Loucy (cell line): ENCODE results near the gene NONO.
"Not testable (repeated sequence)": the region's sequence is repeated elsewhere in the genome, so short reads cannot be mapped to it uniquely, and the experiment has no call there.

Experiments
- H2AFZ ChIP-seq: fragments of 200-600 bp; sonication (generic); 2 replicates; pipeline ENCODE4 v1.6.0; 2016; ENCODE audit warnings: antibody characterized with exemption, mild to moderate bottlenecking, low read length, moderate library complexity
- H3F3A ChIP-seq: fragments of 200-600 bp; 2 replicates; pipeline ENCODE4 v1.6.0; 2016; ENCODE audit warnings: antibody characterized with exemption, low read depth, mild to moderate bottlenecking
- H3K27me3 ChIP-seq: fragments of 200-600 bp; sonication (generic); 2 replicates; pipeline ENCODE4 v1.6.1; 2014; ENCODE audit warnings: low read length, mild to moderate bottlenecking; ENCODE audit not compliant: insufficient read depth, poor library complexity, severe bottlenecking
- H3K36me3 ChIP-seq: fragments of 200-600 bp; sonication (generic); 2 replicates; pipeline ENCODE4 v1.6.1; 2016; ENCODE audit warnings: low read length; ENCODE audit not compliant: insufficient read depth
- H3K4me1 ChIP-seq: fragments of 200-600 bp; sonication (generic); 2 replicates; pipeline ENCODE4 v1.5.1; 2014; ENCODE audit warnings: low read length, mild to moderate bottlenecking; ENCODE audit not compliant: insufficient read depth, poor library complexity, severe bottlenecking
- H3K4me2 ChIP-seq: fragments of 200-600 bp; sonication (generic); 2 replicates; pipeline ENCODE4 v1.6.0; 2014; ENCODE audit warnings: antibody characterized with exemption, low read length, low read depth, mild to moderate bottlenecking; ENCODE audit not compliant: poor library complexity, severe bottlenecking
- H3K4me3 ChIP-seq: fragments of 200-600 bp; sonication (generic); 2 replicates; pipeline ENCODE4 v1.5.1; 2014; ENCODE audit warnings: low read length, mild to moderate bottlenecking, mixed read lengths; ENCODE audit not compliant: poor library complexity, severe bottlenecking
- H3K79me2 ChIP-seq: fragments of 200-600 bp; sonication (generic); 2 replicates; pipeline ENCODE4 v1.6.1; 2014; ENCODE audit warnings: low read length; ENCODE audit not compliant: insufficient read depth
- H3K9ac ChIP-seq: fragments of 200-600 bp; sonication (generic); 2 replicates; pipeline ENCODE4 v1.6.0; 2014; ENCODE audit warnings: mild to moderate bottlenecking, low read depth, low read length, moderate library complexity; ENCODE audit not compliant: poor library complexity, severe bottlenecking
- H3K9me2 ChIP-seq: fragments of 200-600 bp; sonication (generic); replicated peaks from 2 replicates; pipeline ENCODE4 v1.6.1; 2016; ENCODE audit warnings: low read depth, low read length, mixed read lengths
- H3K9me3 ChIP-seq: fragments of 200-600 bp; sonication (generic); 2 replicates; pipeline ENCODE4 v1.6.1; 2014; ENCODE audit warnings: mild to moderate bottlenecking, antibody characterized with exemption, low read length, low read depth; ENCODE audit not compliant: insufficient read depth
- H4K20me1 ChIP-seq: fragments of 200-600 bp; sonication (generic); 2 replicates; pipeline ENCODE4 v1.6.0; 2014; ENCODE audit warnings: antibody characterized with exemption, low read length, mild to moderate bottlenecking; ENCODE audit not compliant: insufficient read depth, poor library complexity, severe bottlenecking
- CTCF ChIP-seq: fragments of 200-600 bp; sonication (generic); conservative IDR thresholded peaks from 2 replicates; pipeline ENCODE4 v1.5.1; 2014; ENCODE audit warnings: mild to moderate bottlenecking, antibody characterized with exemption, low read length
- EZH2phosphoT487 ChIP-seq: fragments of 200-600 bp; IDR thresholded peaks from 2 replicates; pipeline ENCODE4 v1.6.1; 2018; ENCODE audit warnings: antibody characterized with exemption, mild to moderate bottlenecking, moderate library complexity, borderline replicate concordance

The NONO gene

GRCh38 chrX:71302461-71303213 lies 19.2 kb downstream of the NONO start:
- H4K20me1 ChIP-seq: peaks cover 20% of the 10 kb centered on the region
- TF ChIP-seq EZH2phosphoT487: no peak
- TF ChIP-seq CTCF: no peak
- no peaks in the 10 kb centered on the region for H3K27me3 ChIP-seq
- H3K4me3 ChIP-seq: no peak overlapping the region
- no peaks in the 10 kb centered on the region for H3K9me2 ChIP-seq
- no peaks in the 10 kb centered on the region for H3F3A ChIP-seq
- no peak overlapping the region for H2AFZ ChIP-seq
- H3K4me1 ChIP-seq: no peaks in the 10 kb centered on the region
- peaks cover 50% of the 10 kb centered on the region; the same call in 1 of the 2 replicates for H3K36me3 ChIP-seq
- no peaks in the 10 kb centered on the region for H3K79me2 ChIP-seq
- H3K9me3 ChIP-seq: no peaks in the 10 kb centered on the region
- no peak overlapping the region for H3K4me2 ChIP-seq
- H3K9ac ChIP-seq: no peak overlapping the region

GRCh38 chrX:71304561-71304960 lies 21.1 kb downstream of the NONO start:
- no peak overlapping the region for H2AFZ ChIP-seq
- no peaks in the 10 kb centered on the region for H3K79me2 ChIP-seq
- no peak overlapping the region for H3K4me2 ChIP-seq
- H3F3A ChIP-seq: no peaks in the 10 kb centered on the region
- H4K20me1 ChIP-seq: peaks cover 6% of the 10 kb centered on the region
- H3K9ac ChIP-seq: no peak overlapping the region
- H3K9me3 ChIP-seq: no peaks in the 10 kb centered on the region
- peaks cover 33% of the 10 kb centered on the region; the same call in 1 of the 2 replicates for H3K36me3 ChIP-seq
- no peaks in the 10 kb centered on the region for H3K9me2 ChIP-seq
- no peak overlapping the region for H3K4me3 ChIP-seq
- no peaks in the 10 kb centered on the region for H3K4me1 ChIP-seq
- no peaks in the 10 kb centered on the region for H3K27me3 ChIP-seq
- TF ChIP-seq EZH2phosphoT487 (no peak), CTCF (no peak)

GRCh38 chrX:71315917-71316316 lies 32.5 kb downstream of the NONO start:
- Histone ChIP-seq H3F3A (no peaks in the 10 kb centered on the region), H3K9ac (no peak overlapping the region), H3K4me3 (no peak overlapping the region), H4K20me1 (no peaks in the 10 kb centered on the region), H3K4me1 (no peaks in the 10 kb centered on the region), H2AFZ (no peak overlapping the region), H3K27me3 (no peaks in the 10 kb centered on the region), H3K9me3 (no peaks in the 10 kb centered on the region), H3K79me2 (no peaks in the 10 kb centered on the region), H3K4me2 (no peak overlapping the region), H3K9me2 (no peaks in the 10 kb centered on the region), H3K36me3 (no peaks in the 10 kb centered on the region)
- TF ChIP-seq CTCF: no peak

GRCh38 chrX:71316959-71317358 lies 33.5 kb downstream of the NONO start:
- not testable (repeated sequence) for H3K4me2 ChIP-seq, H4K20me1 ChIP-seq, H3K4me3 ChIP-seq, H3K9me2 ChIP-seq, H3K36me3 ChIP-seq, H3K9me3 ChIP-seq, H2AFZ ChIP-seq, H3F3A ChIP-seq, H3K4me1 ChIP-seq, H3K79me2 ChIP-seq, H3K9ac ChIP-seq, H3K27me3 ChIP-seq
